ENCODE results near the gene TLN1.

TLN1 gene

DNA sequence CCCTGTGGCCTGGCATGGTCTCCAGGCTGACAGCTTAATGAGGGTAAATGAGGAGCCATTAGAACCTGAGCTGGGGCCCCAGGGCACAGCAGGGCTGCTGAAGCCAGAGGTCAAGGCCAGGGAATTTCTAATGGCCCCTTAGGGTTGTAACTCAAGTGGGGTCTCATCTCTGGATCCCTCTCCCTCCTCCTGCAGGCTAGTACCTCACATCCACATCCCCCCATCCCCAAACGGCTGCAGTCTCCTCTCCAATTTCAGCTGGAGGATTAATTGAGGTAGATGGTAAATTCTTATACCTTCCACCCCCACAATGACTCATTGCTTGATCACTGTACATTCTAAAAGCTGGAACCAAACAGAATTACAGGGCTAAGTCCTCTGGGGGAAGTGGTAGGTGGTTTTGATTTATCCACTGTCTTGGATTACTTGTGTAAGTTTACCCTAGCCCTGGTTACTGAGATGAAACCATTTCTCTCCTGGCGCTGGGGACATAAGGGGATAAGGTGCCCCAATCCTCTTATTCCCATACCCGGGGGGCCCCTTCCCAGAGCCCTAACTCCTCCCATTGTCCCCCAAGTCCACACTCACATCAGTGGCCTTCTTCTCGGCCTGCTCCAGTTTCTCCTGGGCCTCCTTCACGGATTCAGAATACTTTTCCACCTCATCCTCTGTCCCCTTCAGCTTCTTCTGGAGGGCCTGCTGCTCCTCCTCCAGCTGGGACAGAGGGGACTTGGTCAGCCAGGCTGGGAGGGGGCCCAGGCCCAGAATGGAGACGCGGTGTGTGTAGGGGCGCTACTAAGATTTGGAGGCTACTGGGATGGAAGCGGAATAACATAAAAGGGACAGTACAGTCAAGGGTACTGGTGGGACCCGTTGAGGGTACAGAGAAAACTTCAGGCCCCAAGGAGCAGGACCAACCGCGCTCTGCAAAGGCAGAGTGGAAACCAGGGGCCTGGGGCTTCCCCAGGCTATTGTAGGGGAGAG is 43.1 kb downstream of the TLN1 start:
- in situ Hi-C loops (cut with HindIII; ENCODE audit: low sequenced_read_pairs): no loop called here

DNA sequence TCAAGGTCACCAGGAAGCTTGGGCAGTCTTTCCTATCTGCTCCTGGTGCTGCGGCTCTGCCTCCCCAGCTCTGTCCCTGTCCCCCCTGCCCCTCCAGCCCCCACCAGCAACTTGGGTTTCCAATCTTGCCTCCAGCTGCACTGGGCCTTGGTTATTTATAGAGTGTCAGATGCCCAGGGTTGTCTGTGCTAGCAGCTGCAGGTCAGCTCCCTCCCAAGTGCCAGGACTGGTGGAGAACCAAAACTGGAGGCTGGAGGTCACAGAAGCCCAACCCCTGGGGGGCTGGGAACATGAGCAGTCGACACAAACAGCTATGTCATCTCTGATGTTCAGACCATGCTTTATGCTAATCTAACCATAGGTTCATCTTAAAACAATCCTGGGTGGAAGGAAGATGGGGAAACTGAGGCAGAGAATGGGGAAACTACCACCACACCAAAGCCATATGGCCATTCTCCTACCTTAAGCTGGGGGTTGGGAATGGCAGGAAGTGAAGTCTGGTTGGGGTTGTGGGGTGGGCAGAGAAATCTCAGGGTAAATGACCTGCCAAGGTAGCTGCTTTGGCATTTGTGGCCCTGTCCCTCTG is 43.9 kb downstream of the TLN1 start:
- in situ Hi-C loops (cut with HindIII; ENCODE audit: low sequenced_read_pairs): no loop called here

DNA sequence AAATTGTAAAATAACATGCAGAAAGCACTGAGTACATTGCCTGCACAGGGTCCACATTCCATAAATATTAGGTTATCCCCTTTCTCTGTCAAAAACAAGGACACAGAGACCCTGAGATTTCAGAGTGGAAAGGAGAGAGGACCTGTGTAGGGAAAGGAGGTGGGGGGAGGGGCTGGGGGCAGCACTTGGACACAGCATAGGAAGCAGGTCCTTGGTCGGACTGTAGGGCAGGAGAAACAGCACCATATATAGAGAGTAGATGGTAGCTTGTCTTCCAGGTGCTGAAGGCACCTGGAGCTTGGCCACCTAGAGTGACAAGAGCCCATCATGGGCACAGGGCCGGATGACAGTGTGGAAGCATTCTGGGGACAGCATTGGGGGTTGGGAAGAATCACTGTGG is 44.7 kb downstream of the TLN1 start:
- in situ Hi-C loops (cut with HindIII; ENCODE audit: low sequenced_read_pairs): no loop called here

DNA sequence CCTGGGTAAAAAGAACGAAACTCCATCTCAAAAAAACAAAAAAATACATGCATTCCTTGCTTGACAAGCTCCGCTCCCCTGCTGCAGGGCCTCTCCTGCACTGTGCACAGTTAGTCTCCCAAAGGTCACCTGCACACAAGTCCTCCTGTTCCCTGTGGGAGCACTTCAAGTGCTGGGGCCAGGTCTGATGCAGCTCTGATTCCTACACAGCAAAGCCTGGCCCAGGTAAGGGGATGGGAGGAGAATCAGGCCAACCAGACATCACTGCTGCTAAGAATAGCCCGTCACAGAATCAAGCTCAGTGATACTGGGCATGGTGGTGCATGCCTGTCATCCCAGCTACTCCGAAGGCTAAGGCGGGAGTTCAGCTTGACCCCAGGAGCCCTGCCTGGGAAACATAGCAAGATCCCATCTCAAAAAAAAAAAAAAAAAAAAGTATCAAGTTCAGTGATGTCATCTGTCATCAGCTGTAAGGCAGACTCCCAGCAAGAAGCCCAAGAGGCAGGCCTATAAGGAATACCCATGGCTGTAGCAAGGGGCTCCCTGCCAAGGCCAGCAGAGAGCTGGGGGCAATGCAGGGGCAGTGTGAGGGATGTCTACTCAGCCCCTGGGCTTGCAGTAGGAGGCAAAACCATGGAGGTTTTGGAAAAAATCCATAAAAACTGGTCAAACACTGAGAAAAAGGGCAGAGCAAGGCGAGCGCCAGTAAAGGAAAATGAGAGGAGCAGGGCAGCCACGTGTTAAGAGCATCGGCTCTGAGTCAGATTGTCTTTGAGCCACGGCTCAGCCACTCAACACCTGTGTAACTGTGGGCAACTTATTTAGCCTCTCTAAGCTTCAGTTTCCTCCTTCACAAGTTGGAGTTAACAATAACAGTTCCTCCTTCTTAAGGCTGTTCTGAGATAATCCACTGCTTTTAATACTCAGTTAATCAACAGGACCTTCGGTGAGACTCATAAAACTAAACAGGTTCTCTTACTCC is 45.5 kb downstream of the TLN1 start:
- in situ Hi-C loops (cut with HindIII; ENCODE audit: low sequenced_read_pairs): no loop called here

DNA sequence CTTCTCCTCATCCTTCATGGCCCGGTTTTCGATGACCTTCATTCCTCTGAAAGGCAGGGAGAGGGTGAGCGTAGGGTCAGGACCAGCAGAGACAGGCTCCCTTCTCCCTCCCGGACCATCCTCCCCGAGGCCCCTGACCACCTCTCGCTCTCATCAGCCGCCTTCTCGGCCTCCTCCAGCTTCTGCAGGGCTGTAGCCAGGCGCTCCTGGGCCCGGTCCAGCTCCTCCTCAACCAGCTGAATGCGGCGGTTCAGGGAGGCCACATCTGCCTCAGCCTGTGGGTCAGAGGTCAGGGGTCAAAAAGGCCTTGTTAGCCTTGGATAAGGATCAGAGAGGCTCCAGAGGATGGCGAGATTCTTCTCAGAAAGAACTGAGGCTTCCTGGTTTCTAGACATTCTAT is 46.5 kb downstream of the TLN1 start:
- in situ Hi-C loops (cut with HindIII; ENCODE audit: low sequenced_read_pairs): no loop called here

DNA sequence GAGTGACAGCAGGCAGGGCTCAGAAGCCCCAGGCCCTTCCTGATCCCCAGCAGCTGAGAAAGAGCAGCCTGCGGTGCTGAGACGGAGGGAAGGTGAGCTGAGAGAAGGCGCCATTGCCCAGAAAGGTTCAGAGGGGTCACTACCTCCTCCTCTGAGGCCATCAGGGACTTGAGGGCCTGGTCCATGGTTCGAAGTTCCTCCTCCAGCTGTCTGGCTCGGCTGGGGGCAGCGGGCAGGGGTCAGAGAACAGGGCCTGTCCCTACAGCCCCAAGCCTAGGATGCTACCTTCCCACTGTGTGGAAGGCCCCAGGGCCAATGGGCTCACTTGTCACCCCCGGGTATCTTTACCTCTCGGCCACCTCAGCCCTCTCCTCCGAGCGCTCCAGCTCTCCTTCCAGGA is 47.1 kb downstream of the TLN1 start:
- in situ Hi-C loops (cut with HindIII; ENCODE audit: low sequenced_read_pairs): no loop called here

DNA sequence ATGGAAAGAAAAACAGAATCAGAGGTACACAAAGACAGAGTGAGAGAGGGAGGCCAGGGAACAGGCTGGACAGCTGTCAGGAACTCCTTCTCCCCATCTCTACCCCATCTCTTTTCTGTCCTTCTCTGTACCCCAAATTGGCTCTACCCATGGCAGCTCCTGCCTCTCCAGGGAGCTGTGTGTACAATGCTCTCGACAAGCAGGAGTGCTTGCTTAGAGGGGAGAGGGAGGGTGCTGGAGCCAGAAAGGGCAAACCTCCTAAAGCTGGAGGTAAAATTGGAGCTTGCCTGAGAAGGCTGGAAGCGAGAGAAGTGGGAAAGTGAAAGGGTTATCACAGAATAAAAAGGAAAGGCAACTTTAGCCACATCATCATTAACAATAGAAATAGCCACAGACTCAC is 48.7 kb downstream of the TLN1 start:
- in situ Hi-C loops (cut with HindIII; ENCODE audit: low sequenced_read_pairs): no loop called here

DNA sequence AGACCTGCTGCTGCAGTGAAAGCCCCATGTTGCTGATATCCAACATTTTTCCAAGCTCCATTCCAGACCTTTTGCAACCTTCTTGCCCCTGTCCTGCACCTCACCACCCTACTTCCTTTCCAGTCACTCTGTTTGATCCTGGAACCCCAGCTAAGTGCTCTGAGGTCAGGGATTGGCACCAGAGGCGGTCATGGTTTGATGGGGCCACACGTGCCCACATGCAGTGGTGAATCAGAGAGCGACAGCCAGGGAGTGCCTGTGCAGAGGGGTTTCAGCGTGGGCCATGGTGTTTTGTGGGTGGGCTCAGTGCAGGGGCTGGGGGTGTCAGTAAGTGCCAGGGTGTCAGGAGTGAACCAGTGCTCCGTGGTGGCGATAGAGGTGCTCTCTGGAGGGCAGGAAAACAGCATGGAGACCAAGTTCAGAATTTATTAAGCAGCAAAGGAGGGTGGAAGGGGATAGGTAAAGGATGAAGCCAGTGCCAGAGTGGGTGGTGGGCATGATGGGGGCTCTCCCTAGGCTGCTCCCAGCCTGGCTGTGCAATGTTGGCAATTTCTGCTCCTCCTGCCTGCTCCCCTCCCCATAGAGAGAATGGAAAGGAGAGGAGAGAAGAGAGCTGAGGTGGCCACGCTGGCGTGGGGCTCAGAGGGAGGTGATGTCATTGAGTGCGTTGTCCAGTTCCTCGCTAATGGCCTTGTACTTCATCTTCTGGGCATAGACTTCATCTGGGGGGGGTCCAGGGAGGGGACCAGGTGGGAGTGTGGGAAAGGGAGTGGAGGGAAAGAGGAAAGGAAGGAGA is 49.3 kb downstream of the TLN1 start:
- in situ Hi-C loops (cut with HindIII; ENCODE audit: low sequenced_read_pairs): no loop called here

DNA sequence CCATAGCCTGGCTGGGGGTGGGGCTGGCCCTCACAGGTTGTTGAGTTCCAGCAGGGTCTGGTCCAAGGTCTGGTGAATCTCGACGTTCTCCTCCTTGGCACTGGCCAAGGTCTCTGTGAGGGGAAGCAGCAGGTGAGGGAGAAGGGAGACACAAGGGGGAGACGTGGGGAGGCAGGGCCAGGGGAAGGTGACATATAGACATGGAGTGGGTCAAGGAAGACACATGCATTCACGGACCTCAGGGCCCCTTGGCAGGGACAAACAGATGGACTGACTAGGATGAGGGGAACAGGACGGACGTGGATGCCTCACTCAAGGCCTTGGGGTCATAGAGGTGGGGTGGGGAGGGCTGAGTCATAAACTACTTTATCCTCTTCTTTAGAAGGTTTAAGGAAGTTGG is 49.9 kb downstream of the TLN1 start:
- in situ Hi-C loops (cut with HindIII; ENCODE audit: low sequenced_read_pairs): no loop called here

DNA sequence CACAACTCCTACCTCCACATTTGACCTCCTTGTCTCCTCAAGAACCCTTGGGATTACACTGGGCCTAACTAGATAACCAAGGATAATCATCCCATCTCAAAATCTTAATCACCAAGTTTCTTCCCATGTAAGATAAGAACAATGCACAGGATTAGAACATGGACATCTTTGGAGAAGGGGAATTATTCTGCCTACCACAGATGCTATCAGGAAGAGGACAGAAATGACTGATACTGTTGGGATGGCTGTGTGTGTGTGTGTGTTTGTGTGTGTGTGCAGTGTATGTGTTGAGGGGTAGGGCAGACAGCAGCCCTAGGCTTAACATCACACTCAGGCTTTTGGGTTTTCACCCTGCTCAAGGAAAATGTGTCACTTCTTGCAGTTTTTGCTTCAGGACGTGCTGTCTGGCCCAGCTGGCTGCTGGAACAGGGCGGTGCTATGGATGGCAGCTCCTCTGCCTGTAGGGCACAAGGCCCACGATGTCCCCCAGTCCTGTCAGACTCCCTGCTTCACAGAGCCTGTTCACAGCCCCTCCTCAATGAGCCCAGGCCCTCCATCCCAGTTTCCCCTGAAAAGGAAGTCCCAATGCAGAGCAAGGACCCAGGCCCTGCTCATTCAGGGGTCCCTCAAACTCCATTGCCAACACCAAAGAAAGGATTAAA is 50.5 kb downstream of the TLN1 start:
- in situ Hi-C loops (cut with HindIII; ENCODE audit: low sequenced_read_pairs): no loop called here

DNA sequence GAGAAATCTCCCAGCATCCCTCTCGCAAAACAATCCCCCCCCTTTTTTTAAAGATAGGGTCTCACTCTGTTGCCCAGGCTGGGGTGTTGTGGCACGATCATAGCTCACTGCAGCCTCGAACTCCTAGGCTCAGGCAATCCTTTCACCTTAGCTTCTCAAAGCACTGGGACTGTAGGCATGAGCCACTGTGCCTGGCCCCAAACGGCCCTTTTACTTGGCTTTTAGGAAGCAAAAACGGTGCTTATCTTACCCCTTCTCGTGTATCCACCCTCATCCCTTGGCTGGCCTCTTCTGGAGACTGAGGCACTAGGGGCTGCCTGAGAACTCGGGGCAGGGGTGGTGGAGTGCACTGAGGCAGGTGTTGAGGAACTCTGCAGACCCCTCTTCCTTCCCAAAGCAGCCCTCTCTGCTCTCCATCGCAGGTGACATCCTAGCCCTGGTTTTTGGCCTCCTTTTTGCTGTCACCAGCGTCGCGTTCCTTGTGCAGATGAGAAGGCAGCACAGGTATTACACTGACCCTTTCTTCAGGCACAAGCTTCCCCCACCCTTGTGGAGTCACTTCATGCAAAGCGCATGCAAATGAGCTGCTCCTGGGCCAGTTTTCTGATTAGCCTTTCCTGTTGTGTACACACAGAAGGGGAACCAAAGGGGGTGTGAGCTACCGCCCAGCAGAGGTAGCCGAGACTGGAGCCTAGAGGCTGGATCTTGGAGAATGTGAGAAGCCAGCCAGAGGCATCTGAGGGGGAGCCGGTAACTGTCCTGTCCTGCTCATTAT is 51.5 kb downstream of the TLN1 start:
- in situ Hi-C loops (cut with HindIII; ENCODE audit: low sequenced_read_pairs): no loop called here

DNA sequence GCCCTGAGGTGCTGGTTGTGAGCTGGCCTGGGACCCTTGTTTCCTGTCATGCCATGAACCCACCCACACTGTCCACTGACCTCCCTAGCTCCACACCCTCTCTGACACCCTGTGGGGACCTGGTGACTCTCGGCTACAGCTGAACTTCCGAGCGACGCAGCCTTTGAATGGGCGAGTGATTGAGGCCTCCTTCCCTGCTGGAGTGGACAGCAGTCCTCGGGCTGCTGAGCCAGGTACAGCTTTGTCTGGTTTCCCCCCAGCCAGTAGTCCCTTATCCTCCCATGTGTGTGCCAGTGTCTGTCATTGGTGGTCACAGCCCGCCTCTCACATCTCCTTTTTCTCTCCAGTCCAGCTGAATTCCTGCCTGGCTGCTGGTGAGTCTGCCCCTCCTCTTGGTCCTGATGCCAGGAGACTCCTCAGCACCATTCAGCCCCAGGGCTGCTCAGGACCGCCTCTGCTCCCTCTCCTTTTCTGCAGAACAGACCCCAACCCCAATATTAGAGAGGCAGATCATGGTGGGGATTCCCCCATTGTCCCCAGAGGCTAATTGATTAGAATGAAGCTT is 52.1 kb downstream of the TLN1 start:
- in situ Hi-C loops (cut with HindIII; ENCODE audit: low sequenced_read_pairs): no loop called here

DNA sequence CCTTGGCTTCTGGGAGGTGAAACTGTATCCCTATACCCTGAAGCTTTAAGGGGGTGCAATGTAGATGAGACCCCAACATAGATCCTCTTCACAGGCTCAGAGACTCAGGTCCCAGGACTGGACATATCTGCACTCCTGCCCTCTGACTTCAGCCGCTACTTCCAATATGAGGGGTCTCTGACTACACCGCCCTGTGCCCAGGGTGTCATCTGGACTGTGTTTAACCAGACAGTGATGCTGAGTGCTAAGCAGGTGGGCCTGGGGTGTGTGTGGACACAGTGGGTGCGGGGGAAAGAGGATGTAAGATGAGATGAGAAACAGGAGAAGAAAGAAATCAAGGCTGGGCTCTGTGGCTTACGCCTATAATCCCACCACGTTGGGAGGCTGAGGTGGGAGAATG is 52.9 kb downstream of the TLN1 start:
- in situ Hi-C loops (cut with HindIII; ENCODE audit: low sequenced_read_pairs): no loop called here

DNA sequence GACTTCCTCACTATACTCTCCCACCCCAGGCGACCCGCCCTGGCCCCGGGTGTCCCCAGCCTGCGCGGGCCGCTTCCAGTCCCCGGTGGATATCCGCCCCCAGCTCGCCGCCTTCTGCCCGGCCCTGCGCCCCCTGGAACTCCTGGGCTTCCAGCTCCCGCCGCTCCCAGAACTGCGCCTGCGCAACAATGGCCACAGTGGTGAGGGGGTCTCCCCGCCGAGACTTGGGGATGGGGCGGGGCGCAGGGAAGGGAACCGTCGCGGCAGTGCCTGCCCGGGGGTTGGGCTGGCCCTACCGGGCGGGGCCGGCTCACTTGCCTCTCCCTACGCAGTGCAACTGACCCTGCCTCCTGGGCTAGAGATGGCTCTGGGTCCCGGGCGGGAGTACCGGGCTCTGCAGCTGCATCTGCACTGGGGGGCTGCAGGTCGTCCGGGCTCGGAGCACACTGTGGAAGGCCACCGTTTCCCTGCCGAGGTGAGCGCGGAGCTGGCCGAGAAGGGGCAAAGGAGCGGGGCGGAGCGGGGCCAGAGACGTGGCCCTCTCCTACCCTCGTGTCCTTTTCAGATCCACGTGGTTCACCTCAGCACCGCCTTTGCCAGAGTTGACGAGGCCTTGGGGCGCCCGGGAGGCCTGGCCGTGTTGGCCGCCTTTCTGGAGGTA is 56.1 kb downstream of the TLN1 start:
- in situ Hi-C loops (cut with HindIII; ENCODE audit: low sequenced_read_pairs): no loop called here

DNA sequence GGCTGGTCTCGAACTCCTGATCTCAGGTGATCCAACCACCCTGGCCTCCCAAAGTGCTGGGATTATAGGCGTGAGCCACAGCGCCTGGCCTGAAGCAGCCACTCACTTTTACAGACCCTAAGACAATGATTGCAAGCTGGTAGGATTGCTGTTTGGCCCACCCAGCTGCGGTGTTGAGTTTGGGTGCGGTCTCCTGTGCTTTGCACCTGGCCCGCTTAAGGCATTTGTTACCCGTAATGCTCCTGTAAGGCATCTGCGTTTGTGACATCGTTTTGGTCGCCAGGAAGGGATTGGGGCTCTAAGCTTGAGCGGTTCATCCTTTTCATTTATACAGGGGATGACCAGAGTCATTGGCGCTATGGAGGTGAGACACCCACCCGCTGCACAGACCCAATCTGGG is 56.8 kb downstream of the TLN1 start:
- in situ Hi-C loops (cut with HindIII; ENCODE audit: low sequenced_read_pairs): no loop called here

DNA sequence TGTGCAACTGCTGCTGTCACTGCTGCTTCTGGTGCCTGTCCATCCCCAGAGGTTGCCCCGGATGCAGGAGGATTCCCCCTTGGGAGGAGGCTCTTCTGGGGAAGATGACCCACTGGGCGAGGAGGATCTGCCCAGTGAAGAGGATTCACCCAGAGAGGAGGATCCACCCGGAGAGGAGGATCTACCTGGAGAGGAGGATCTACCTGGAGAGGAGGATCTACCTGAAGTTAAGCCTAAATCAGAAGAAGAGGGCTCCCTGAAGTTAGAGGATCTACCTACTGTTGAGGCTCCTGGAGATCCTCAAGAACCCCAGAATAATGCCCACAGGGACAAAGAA is 58.0 kb downstream of the TLN1 start:
- in situ Hi-C loops (cut with HindIII; ENCODE audit: low sequenced_read_pairs): no loop called here

DNA sequence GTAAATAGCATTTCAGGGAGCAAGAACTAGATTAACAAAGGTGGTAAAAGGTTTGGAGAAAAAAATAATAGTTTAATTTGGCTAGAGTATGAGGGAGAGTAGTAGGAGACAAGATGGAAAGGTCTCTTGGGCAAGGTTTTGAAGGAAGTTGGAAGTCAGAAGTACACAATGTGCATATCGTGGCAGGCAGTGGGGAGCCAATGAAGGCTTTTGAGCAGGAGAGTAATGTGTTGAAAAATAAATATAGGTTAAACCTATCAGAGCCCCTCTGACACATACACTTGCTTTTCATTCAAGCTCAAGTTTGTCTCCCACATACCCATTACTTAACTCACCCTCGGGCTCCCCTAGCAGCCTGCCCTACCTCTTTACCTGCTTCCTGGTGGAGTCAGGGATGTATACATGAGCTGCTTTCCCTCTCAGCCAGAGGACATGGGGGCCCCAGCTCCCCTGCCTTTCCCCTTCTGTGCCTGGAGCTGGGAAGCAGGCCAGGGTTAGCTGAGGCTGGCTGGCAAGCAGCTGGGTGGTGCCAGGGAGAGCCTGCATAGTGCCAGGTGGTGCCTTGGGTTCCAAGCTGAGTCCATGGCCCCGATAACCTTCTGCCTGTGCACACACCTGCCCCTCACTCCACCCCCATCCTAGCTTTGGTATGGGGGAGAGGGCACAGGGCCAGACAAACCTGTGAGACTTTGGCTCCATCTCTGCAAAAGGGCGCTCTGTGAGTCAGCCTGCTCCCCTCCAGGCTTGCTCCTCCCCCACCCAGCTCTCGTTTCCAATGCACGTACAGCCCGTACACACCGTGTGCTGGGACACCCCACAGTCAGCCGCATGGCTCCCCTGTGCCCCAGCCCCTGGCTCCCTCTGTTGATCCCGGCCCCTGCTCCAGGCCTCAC is 58.6 kb downstream of the TLN1 start, which contains the start of gene CA9:
TSS of gene CA9 (plus strand) at position 797 of the 893 bp plus-strand sequence. CDS start at position 829, 32 bp downstream.
- in situ Hi-C loops (cut with HindIII; ENCODE audit: low sequenced_read_pairs): no loop called here
